GM12878 (cell line): ENCODE measurements around the gene SFT2D1. TPM values are rescaled to one million over a fixed set of nuclear protein-coding genes. Genes with fewer than 3 reads are reported as not detected.

Source experiments
- ATAC-seq: fragments of 200-7000 bp; cut with Tn5 transposase; 3 replicates; pipeline ENCODE4 v1.9.1; 2020; ENCODE audit warnings: mild to moderate bottlenecking, moderate library complexity
- BruUV-seq: library from RNA; stranded (reverse); fragments of 400-500 nt; replicated peaks from 2 replicates; lab custom pipeline; 2021; lab: Mats Ljungman, UMichigan
- CTCF ChIA-PET: fragments of 300-600 bp; sonication (Branson Sonifier 250); formaldehyde crosslinking; extraction: SDS; loops from one replicate; lab custom pipeline; 2021; ENCODE audit warnings: inconsistent platforms; lab: Yijun Ruan, JAX
- POLR2A ChIA-PET: fragments of 350-600 bp; formaldehyde crosslinking; extraction: SDS; loops from one replicate; lab custom pipeline; 2021; ENCODE audit warnings: inconsistent platforms; lab: Charles Lee
- RAD21 ChIA-PET: fragments of 300-600 bp; sonication (Branson Sonifier 250); formaldehyde crosslinking; loops from one replicate; lab custom pipeline; 2023; ENCODE audit warnings: antibody characterized with exemption; ENCODE audit not compliant: unreplicated experiment; lab: Charles Lee
- SMC1A ChIA-PET: fragments of 300-600 bp; sonication (Branson Sonifier 250); formaldehyde crosslinking; loops from one replicate; lab custom pipeline; 2023; ENCODE audit not compliant: unreplicated experiment, uncharacterized antibody; lab: Charles Lee
- DNase-seq: peaks from one replicate; pipeline ENCODE4 v3.0.0-alpha.2; 2011; ENCODE audit warnings: low read depth, low spot score
- FAIRE-seq: peaks from 3 replicates; lab custom pipeline; 2011; peaks lifted over from hg19 to GRCh38; lab: Jason Lieb, UNC
- H2AFZ ChIP-seq: 2 replicates; pipeline ENCODE4 v1.6.0; 2011; ENCODE audit warnings: low read depth, low read length, control low read depth; ENCODE audit not compliant: control insufficient read depth
- H3K27ac ChIP-seq: 2 replicates; pipeline ENCODE4 v1.5.1; 2011; ENCODE audit warnings: control low read depth; ENCODE audit not compliant: control insufficient read depth, insufficient read depth
- H3K27me3 ChIP-seq, 2 experiments: replicated peaks in 1 of 2; 2 replicates each; pipeline versions ENCODE4 v1.6.0 to v1.6.1; 2011; ENCODE audit warnings: low read length in 1 of 2; ENCODE audit not compliant: control insufficient read depth in 2 of 2, insufficient read depth in 2 of 2
- H3K36me3 ChIP-seq, 2 experiments: 2 replicates each; pipeline ENCODE4 v1.5.1; 2011; ENCODE audit warnings: low read length in 1 of 2; ENCODE audit not compliant: control insufficient read depth in 2 of 2, insufficient read depth in 2 of 2
- H3K4me1 ChIP-seq: 2 replicates; pipeline ENCODE4 v1.6.1; 2011; ENCODE audit warnings: mild to moderate bottlenecking, low read length, moderate library complexity, mixed read lengths; ENCODE audit not compliant: control insufficient read depth, insufficient read depth
- H3K4me2 ChIP-seq: 2 replicates; pipeline ENCODE4 v1.6.0; 2011; ENCODE audit warnings: control low read depth; ENCODE audit not compliant: control insufficient read depth, insufficient read depth
- H3K4me3 ChIP-seq: fragments of 200-600 bp; sonication (generic); 2 replicates; pipeline ENCODE4 v1.5.1; 2016
- H3K79me2 ChIP-seq: 2 replicates; pipeline ENCODE4 v1.6.0; 2011; ENCODE audit warnings: low read length; ENCODE audit not compliant: control insufficient read depth, insufficient read depth
- H3K9ac ChIP-seq: 2 replicates; pipeline ENCODE4 v1.8.0; 2011; ENCODE audit warnings: low read length, control low read depth, mixed read lengths; ENCODE audit not compliant: control insufficient read depth, insufficient read depth
- H3K9me3 ChIP-seq: replicated peaks from 3 replicates; pipeline ENCODE4 v1.5.1; 2011; ENCODE audit warnings: mild to moderate bottlenecking, low read length; ENCODE audit not compliant: control insufficient read depth, insufficient read depth
- H4K20me1 ChIP-seq: 2 replicates; pipeline ENCODE4 v1.6.0; 2011; ENCODE audit not compliant: control insufficient read depth, insufficient read depth
- ASH2L ChIP-seq: fragments of 300-600, 200-600 bp; sonication (generic); IDR thresholded peaks from 2 replicates; pipeline ENCODE4 v1.6.1; 2017; ENCODE audit warnings: low read depth, mild to moderate bottlenecking, borderline replicate concordance
- CBX3 ChIP-seq: fragments of 200-600 bp; sonication (generic); IDR thresholded peaks from 2 replicates; pipeline ENCODE4 v1.6.1; 2016; ENCODE audit warnings: low read depth, borderline replicate concordance
- ELK1 ChIP-seq: IDR thresholded peaks from 2 replicates; pipeline ENCODE4 v1.6.1; 2012; ENCODE audit warnings: low read depth, low read length, improper control_type of control experiment
- IKZF1 ChIP-seq: fragments of 450-650 bp; conservative IDR thresholded peaks from 2 replicates; pipeline ENCODE4 v1.6.1; 2017; ENCODE audit warnings: antibody characterized with exemption, mild to moderate bottlenecking
- PAX5 ChIP-seq: IDR thresholded peaks from 2 replicates; pipeline ENCODE4 v1.6.1; 2011; ENCODE audit warnings: low read depth, low read length, borderline replicate concordance
- POU2F2 ChIP-seq: IDR thresholded peaks from 3 replicates; pipeline ENCODE4 v1.6.1; 2011; ENCODE audit warnings: low read depth, mild to moderate bottlenecking, low read length, borderline replicate concordance
- RAD21 ChIP-seq: IDR thresholded peaks from 2 replicates; pipeline ENCODE4 v1.6.1; 2011; ENCODE audit warnings: mild to moderate bottlenecking, low read depth, low read length, moderate library complexity; ENCODE audit not compliant: insufficient read depth
- RBBP5 ChIP-seq: fragments of 200-600 bp; sonication (generic); conservative IDR thresholded peaks from 2 replicates; pipeline ENCODE4 v1.6.1; 2016
- SPI1 ChIP-seq: IDR thresholded peaks from 2 replicates; pipeline ENCODE4 v1.6.1; 2011; ENCODE audit warnings: low read depth, mild to moderate bottlenecking, low read length, moderate library complexity, borderline replicate concordance; ENCODE audit not compliant: insufficient read depth
- TCF7 ChIP-seq: IDR thresholded peaks from 2 replicates; pipeline ENCODE4 v1.6.1; 2014; ENCODE audit warnings: antibody characterized with exemption, borderline replicate concordance
- YY1 ChIP-seq: IDR thresholded peaks from 2 replicates; pipeline ENCODE4 v1.6.1; 2011; ENCODE audit warnings: low read depth, mild to moderate bottlenecking, low read length
- ZNF384 ChIP-seq: IDR thresholded peaks from 2 replicates; pipeline ENCODE4 v1.6.1; 2012; ENCODE audit warnings: low read depth, mild to moderate bottlenecking, low read length, improper control_type of control experiment, borderline replicate concordance
- WGBS: methylation state at CpG from one replicate; pipeline ENCODE4 v1.1.6; 2016; ENCODE audit warnings: low lambda C conversion rate; ENCODE audit not compliant: insufficient replicate concordance, insufficient coverage; ENCODE audit errors: missing lambda C conversion rate; 5-methylcytosine and 5-hydroxymethylcytosine counted together
- in situ Hi-C: fragments of 300-500 bp; cut with MboI; formaldehyde crosslinking; loops from 9 replicates; pipeline ENCODE4 v1.14.3; 2018; ENCODE audit warnings: mixed read lengths
- intact Hi-C: fragments of 100-400 bp; cut with micrococcal nuclease; formaldehyde crosslinking; loops from one replicate; pipeline ENCODE4 v1.14.2; 2022; ENCODE audit not compliant: unreplicated experiment
- polyA plus RNA-seq, 11 experiments: library from polyadenylated mRNA; depleted of rRNA in 4 of 11; unstranded in 6 of 11; stranded (reverse) in 5 of 11; fragments of >200 nt; fragmentation: Nextera tagmentation in 4 of 11; fragmentation: Illumina TruSeq in 1 of 11; extraction: Ambion mirVana in 4 of 11; extraction: Trizol in 1 of 11; gene quantifications; 1 replicate in 1 of 11; 2 replicates in 10 of 11; pipeline versions ENCODE4 v1.2.1 to v1.2.3, GENCODE V29; 2011 to 2016; ENCODE audit warnings: inconsistent platforms in 2 of 11, missing spikeins in 2 of 11, low read depth in 1 of 11
- total RNA-seq, 4 experiments: library from RNA; depleted of rRNA in 3 of 4; stranded (reverse); fragments of >200 nt in 3 of 4; fragmentation: Illumina TruSeq in 1 of 4; extraction: Trizol in 1 of 4; gene quantifications; 2 replicates each; pipeline versions ENCODE4 v1.2.1 to v1.2.3, GENCODE V29; 2013 to 2021
- TF ChIP-seq, protein P1 (sequence below): fragments of 150-350 bp; IDR thresholded peaks from 2 replicates; pipeline ENCODE4 v1.6.1; 2014; ENCODE audit warnings: mild to moderate bottlenecking, low read depth, low read length
- TF ChIP-seq, protein P2 (sequence below): fragments of 450-650 bp; formaldehyde crosslinking; IDR thresholded peaks from 2 replicates; pipeline ENCODE4 v1.5.0; 2022; ENCODE audit warnings: mild to moderate bottlenecking, missing genetic modification characterization

The SFT2D1 gene
- total and polyA plus RNA-seq, 10 of the 15 experiments (the other 5 are each of a cell fraction or from before 2014, with no cell fraction given): 69.5 to 281 (median 124) TPM

DNA sequence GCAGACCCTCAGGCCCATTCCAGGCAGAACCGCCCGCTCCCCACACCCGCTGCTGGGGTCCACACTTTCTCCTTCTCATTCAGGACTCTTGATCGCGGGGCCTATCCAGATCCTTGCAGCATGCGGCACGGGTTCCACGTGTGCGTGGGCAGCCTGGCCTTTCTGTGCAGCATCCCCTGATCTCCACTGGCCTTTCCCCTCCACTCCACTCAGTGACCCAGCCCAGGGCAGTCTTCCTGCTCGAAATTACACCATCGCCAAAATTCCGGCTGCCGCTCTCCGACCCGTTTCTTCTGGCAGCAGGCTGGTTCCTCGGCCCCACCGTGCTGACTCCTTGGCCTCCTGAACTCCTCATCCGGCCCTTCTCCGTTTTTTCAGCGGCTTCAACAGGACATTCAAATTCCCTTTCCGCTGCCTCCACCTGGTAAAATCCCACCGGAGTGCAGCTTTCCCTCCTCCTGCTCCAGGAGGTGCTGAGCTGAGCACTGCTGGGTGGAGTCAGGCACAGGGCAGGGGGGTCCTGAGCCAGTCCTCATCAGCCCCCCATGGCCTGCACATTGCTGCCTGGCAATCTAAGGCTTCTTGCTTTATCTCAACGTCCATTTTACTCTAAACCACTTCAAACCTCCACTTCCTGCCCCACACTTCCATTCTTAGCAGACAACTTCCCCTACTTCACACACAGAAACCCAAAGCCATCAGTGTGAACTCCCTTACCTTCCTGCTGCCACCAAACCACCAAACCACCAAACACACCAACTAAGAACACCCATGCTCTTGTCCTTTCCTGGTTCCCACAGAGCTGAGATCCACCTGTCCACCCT lies 9.0 kb downstream of the SFT2D1 start:
- H4K20me1 ChIP-seq: no peaks in the 10 kb centered on the region
- FAIRE-seq (peak; percentile 52), ATAC-seq (peak; percentile 64), DNase-seq (peak; percentile 73)
- H2AFZ ChIP-seq: no peak overlapping the region
- H3K27me3 ChIP-seq: no peaks in the 10 kb centered on the region
- TSS peak; percentile 11 for BruUV-seq
- ChIA-PET CTCF (interaction anchor here (1.4 to 4.7 kb wide), 3 partner anchors 20 to 57 kb away, joined by 6 to 45 read pairs (median 6); no protein-coding TSS in a partner anchor), RAD21 (interaction anchor here (0.9 to 5.3 kb wide), 4 partner anchors 7 to 47 kb away, joined by 3 to 43 read pairs (median 19); partner anchors contain the start of genes PRR18 and SFT2D1), POLR2A (interaction anchor here (0.7 to 2.0 kb wide), 5 partner anchors 10 to 57 kb away, joined by 3 to 7 read pairs (median 5); no protein-coding TSS in a partner anchor), SMC1A (interaction anchor here (1.5 to 4.9 kb wide), 2 partner anchors 20 to 47 kb away, joined by 9 to 39 read pairs; no protein-coding TSS in a partner anchor)
- intact Hi-C loops (loop anchor here (2.0 to 10.0 kb wide), 2 partner anchors 55 to 761 kb away; no protein-coding TSS in a partner anchor), in situ Hi-C loops (loop anchor here (5.0 kb wide), 1 partner anchor 49 kb away; the partner anchor contains the start of gene MPC1)
- peak overlapping the region; percentile 93 for H3K27ac ChIP-seq
- H3K4me2 ChIP-seq: peak overlapping the region; percentile 90
- H3K9me3 ChIP-seq: no peaks in the 10 kb centered on the region; the same call in 2 of the 3 replicates
- 66% methylated on average over 23 of the region's 23 CpGs for WGBS
- H3K4me3 ChIP-seq: peak overlapping the region; percentile 34; the same call in 1 of the 2 replicates
- peaks cover 8 to 20% of the 10 kb centered on the region in 2 experiments for H3K36me3 ChIP-seq
- H3K4me1 ChIP-seq: peaks cover 43% of the 10 kb centered on the region
- H3K79me2 ChIP-seq: peaks cover 100% of the 10 kb centered on the region
- H3K9ac ChIP-seq: peak overlapping the region; percentile 11
- TF ChIP-seq PAX5 (peak; percentile 20; the same call in 1 of the 2 replicates), IKZF1 (peak; percentile 67; the same call in 1 of the 2 replicates), YY1 (peak; percentile 83), RBBP5 (no peak), CBX3 (no peak), POU2F2 (peak; percentile 26; the same call in 1 of the 3 replicates), ASH2L (no peak), RAD21 (no peak), SPI1 (peak; percentile 64; the same call in 1 of the 2 replicates), ELK1 (no peak), ZNF384 (no peak), TCF7 (peak; percentile 90)
- TF ChIP-seq, protein P1, sequence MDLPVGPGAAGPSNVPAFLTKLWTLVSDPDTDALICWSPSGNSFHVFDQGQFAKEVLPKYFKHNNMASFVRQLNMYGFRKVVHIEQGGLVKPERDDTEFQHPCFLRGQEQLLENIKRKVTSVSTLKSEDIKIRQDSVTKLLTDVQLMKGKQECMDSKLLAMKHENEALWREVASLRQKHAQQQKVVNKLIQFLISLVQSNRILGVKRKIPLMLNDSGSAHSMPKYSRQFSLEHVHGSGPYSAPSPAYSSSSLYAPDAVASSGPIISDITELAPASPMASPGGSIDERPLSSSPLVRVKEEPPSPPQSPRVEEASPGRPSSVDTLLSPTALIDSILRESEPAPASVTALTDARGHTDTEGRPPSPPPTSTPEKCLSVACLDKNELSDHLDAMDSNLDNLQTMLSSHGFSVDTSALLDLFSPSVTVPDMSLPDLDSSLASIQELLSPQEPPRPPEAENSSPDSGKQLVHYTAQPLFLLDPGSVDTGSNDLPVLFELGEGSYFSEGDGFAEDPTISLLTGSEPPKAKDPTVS: no peak
- TF ChIP-seq, protein P2, sequence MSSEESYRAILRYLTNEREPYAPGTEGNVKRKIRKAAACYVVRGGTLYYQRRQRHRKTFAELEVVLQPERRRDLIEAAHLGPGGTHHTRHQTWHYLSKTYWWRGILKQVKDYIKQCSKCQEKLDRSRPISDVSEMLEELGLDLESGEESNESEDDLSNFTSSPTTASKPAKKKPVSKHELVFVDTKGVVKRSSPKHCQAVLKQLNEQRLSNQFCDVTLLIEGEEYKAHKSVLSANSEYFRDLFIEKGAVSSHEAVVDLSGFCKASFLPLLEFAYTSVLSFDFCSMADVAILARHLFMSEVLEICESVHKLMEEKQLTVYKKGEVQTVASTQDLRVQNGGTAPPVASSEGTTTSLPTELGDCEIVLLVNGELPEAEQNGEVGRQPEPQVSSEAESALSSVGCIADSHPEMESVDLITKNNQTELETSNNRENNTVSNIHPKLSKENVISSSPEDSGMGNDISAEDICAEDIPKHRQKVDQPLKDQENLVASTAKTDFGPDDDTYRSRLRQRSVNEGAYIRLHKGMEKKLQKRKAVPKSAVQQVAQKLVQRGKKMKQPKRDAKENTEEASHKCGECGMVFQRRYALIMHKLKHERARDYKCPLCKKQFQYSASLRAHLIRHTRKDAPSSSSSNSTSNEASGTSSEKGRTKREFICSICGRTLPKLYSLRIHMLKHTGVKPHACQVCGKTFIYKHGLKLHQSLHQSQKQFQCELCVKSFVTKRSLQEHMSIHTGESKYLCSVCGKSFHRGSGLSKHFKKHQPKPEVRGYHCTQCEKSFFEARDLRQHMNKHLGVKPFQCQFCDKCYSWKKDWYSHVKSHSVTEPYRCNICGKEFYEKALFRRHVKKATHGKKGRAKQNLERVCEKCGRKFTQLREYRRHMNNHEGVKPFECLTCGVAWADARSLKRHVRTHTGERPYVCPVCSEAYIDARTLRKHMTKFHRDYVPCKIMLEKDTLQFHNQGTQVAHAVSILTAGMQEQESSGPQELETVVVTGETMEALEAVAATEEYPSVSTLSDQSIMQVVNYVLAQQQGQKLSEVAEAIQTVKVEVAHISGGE: no peak
